ENCODE results near the gene SLC3A2. TPM values are rescaled to one million over a fixed set of nuclear protein-coding genes. Genes with fewer than 3 reads are reported as not detected.

The SLC3A2 gene
- total and polyA plus RNA-seq, 2 of the 13 experiments (the other 11 are each of a cell fraction or from before 2014, with no cell fraction given), result 213 to 226 TPM

DNA sequence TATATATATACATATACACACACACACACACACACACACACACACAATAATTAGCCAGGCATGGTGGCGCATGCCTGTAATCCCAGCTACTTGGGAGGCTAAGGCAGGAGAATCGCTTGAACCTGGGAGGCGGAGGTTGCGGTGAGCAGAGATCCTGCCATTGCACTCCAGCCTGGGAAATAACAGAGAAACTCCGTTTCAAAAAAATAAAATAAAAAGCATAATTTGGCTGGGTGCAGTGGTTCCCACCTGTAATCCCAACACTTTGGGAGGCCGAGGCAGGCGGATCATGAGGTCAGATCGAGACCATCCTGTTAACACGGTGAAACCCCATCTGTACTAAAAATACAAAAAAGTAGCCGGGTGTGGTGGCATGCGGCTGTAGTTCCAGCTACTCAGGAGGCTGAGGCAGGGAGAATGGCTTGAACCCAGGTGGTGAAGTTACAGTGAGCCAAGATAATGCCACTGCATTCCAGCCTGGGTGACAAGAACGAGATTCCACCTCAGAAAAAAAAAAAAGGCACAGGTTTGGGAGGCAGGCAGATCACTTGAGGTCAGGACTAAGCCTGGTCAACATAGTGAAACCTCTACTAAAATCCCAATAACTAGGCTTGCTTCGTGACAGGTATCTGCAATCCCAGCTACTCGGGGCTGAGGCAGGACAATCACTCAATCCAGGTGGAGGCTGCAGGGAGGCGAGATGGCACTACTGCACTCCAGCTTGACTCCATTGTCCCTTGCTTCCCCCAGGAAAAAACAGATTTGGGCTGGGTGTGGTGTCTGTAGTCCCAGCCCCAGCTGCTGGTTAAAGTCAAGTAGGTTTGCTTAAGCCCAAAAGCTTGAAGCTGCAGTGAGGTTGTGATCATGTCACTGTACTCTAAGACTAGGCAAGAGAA is 29.5 kb upstream of the SLC3A2 start (continued):
- TF ChIP-seq ZNF143 (CRISPR knock-in tag; IDR thresholded peaks at IDR 0.05) (0 out of 2 replicates have a peak, but pooled peaks have one; percentile 14), CEBPB (IDR thresholded peaks at IDR 0.05; ENCODE audit: borderline replicate concordance, low read depth, low read length) (no peak), ZNF510 (CRISPR knock-in tag; IDR thresholded peaks at IDR 0.05; ENCODE audit: low read depth) (0 out of 2 replicates have a peak, but pooled peaks have one; percentile 10), ZNF256 (CRISPR knock-in tag; conservative IDR thresholded peaks at IDR 0.05) (no peak), SSRP1 (CRISPR knock-in tag; IDR thresholded peaks at IDR 0.05) (0 out of 2 replicates have a peak, but pooled peaks have one; percentile 48), SRSF1 (optimal IDR thresholded peaks at IDR 0.05; ENCODE audit: low read depth, low read length) (no peak), ZNF431 (CRISPR knock-in tag; IDR thresholded peaks at IDR 0.05; ENCODE audit: borderline replicate concordance, low read depth) (no peak), GATAD2A (CRISPR knock-in tag; IDR thresholded peaks at IDR 0.05) (no peak), TMF1 (CRISPR knock-in tag; IDR thresholded peaks at IDR 0.05; ENCODE audit: low read depth) (no peak), SCMH1 (CRISPR knock-in tag; IDR thresholded peaks at IDR 0.05; ENCODE audit: borderline replicate concordance) (no peak), PAF1 (CRISPR knock-in tag; IDR thresholded peaks at IDR 0.05) (peak; percentile 80; the same call in 1 of the 2 replicates), PCBP2 (optimal IDR thresholded peaks at IDR 0.05; ENCODE audit: low read depth, low read length, poor library complexity, severe bottlenecking) (no peak), HIVEP1 (CRISPR knock-in tag; IDR thresholded peaks at IDR 0.05) (no peak), POLR2A (IDR thresholded peaks at IDR 0.05; ENCODE audit: insufficient read depth in 1 of 2, low read depth in 2 of 2, low read length in 2 of 2) (peak; percentile 74 to 77), ZEB1 (IDR thresholded peaks at IDR 0.05; ENCODE audit: insufficient replicate concordance, low read depth) (peak; percentile 39), ZNF780A (CRISPR knock-in tag; IDR thresholded peaks at IDR 0.05) (peak; percentile 71; the same call in 1 of the 2 replicates), CENPT (CRISPR knock-in tag; IDR thresholded peaks at IDR 0.05; ENCODE audit: low read depth) (no peak), ZNF121 (CRISPR knock-in tag; IDR thresholded peaks at IDR 0.05) (no peak), SIN3A (IDR thresholded peaks at IDR 0.05; ENCODE audit: borderline replicate concordance, low read depth, low read length) (0 out of 2 replicates have a peak, but pooled peaks have one; percentile 13), ZFP82 (CRISPR knock-in tag; IDR thresholded peaks at IDR 0.05; ENCODE audit: borderline replicate concordance) (no peak), ZSCAN25 (CRISPR knock-in tag; IDR thresholded peaks at IDR 0.05) (no peak), SATB2 (CRISPR knock-in tag; IDR thresholded peaks at IDR 0.05) (no peak), ZFP1 (CRISPR knock-in tag; IDR thresholded peaks at IDR 0.05) (no peak)
- TF ChIP-seq, protein P1, sequence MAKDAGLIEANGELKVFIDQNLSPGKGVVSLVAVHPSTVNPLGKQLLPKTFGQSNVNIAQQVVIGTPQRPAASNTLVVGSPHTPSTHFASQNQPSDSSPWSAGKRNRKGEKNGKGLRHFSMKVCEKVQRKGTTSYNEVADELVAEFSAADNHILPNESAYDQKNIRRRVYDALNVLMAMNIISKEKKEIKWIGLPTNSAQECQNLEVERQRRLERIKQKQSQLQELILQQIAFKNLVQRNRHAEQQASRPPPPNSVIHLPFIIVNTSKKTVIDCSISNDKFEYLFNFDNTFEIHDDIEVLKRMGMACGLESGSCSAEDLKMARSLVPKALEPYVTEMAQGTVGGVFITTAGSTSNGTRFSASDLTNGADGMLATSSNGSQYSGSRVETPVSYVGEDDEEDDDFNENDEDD (CRISPR knock-in tag; IDR thresholded peaks at IDR 0.05; ENCODE audit: borderline replicate concordance), result no peak
- TF ChIP-seq, protein P2, sequence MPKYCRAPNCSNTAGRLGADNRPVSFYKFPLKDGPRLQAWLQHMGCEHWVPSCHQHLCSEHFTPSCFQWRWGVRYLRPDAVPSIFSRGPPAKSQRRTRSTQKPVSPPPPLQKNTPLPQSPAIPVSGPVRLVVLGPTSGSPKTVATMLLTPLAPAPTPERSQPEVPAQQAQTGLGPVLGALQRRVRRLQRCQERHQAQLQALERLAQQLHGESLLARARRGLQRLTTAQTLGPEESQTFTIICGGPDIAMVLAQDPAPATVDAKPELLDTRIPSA (CRISPR knock-in tag; IDR thresholded peaks at IDR 0.05; ENCODE audit: borderline replicate concordance), result 0 out of 2 replicates have a peak, but pooled peaks have one; percentile 29
- TF ChIP-seq, protein P3, sequence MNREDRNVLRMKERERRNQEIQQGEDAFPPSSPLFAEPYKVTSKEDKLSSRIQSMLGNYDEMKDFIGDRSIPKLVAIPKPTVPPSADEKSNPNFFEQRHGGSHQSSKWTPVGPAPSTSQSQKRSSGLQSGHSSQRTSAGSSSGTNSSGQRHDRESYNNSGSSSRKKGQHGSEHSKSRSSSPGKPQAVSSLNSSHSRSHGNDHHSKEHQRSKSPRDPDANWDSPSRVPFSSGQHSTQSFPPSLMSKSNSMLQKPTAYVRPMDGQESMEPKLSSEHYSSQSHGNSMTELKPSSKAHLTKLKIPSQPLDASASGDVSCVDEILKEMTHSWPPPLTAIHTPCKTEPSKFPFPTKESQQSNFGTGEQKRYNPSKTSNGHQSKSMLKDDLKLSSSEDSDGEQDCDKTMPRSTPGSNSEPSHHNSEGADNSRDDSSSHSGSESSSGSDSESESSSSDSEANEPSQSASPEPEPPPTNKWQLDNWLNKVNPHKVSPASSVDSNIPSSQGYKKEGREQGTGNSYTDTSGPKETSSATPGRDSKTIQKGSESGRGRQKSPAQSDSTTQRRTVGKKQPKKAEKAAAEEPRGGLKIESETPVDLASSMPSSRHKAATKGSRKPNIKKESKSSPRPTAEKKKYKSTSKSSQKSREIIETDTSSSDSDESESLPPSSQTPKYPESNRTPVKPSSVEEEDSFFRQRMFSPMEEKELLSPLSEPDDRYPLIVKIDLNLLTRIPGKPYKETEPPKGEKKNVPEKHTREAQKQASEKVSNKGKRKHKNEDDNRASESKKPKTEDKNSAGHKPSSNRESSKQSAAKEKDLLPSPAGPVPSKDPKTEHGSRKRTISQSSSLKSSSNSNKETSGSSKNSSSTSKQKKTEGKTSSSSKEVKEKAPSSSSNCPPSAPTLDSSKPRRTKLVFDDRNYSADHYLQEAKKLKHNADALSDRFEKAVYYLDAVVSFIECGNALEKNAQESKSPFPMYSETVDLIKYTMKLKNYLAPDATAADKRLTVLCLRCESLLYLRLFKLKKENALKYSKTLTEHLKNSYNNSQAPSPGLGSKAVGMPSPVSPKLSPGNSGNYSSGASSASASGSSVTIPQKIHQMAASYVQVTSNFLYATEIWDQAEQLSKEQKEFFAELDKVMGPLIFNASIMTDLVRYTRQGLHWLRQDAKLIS (CRISPR knock-in tag; IDR thresholded peaks at IDR 0.05), result 0 out of 2 replicates have a peak, but pooled peaks have one; percentile 53
